Stomach smooth muscle (tissue), 2 donors: Measurements from ENCODE around the gene SLC40A1.

Experiments used
- H3K27ac ChIP-seq: one replicate; pipeline ENCODE4 v1.7.0; 2013; ENCODE audit warnings: mild to moderate bottlenecking, low read length, inconsistent platforms
- H3K27me3 ChIP-seq, 2 donors: one replicate each; pipeline ENCODE4 v1.7.0; 2013; ENCODE audit warnings: low read length in 2 of 2; ENCODE audit not compliant: insufficient read depth in 2 of 2, control insufficient read depth in 1 of 2
- H3K36me3 ChIP-seq, 2 donors: one replicate each; pipeline ENCODE4 v1.7.0; 2013; ENCODE audit warnings: low read length in 2 of 2; ENCODE audit not compliant: control insufficient read depth in 2 of 2, insufficient read depth in 2 of 2
- H3K4me1 ChIP-seq: one replicate; pipeline ENCODE4 v1.7.0; 2013; ENCODE audit warnings: low read length; ENCODE audit not compliant: control insufficient read depth, insufficient read depth
- H3K4me3 ChIP-seq, 2 donors: one replicate each; pipeline ENCODE4 v1.7.0; 2013; ENCODE audit warnings: low read length in 2 of 2
- H3K9ac ChIP-seq, 2 donors: one replicate each; pipeline ENCODE4 v1.7.0; 2013; ENCODE audit warnings: low read length in 2 of 2, mild to moderate bottlenecking in 1 of 2
- H3K9me3 ChIP-seq, 2 donors: one replicate each; pipeline ENCODE4 v1.7.0; 2013; ENCODE audit warnings: low read length in 2 of 2; ENCODE audit not compliant: control insufficient read depth in 2 of 2
- donor health status: healthy.
- donor health status: Pancreatic carcinoma.

SLC40A1 gene

GRCh38 chr2:189582140-189582808 is 1.7 kb upstream of the SLC40A1 start:
- Histone ChIP-seq H3K4me3 (peak overlapping the region; percentile 90 to 93), H3K27me3 (no peaks in the 10 kb centered on the region), H3K9me3 (no peaks in the 10 kb centered on the region), H3K27ac (peak overlapping the region; percentile 72), H3K36me3 (no peaks in the 10 kb centered on the region), H3K9ac (peak overlapping the region; percentile 79 to 85), H3K4me1 (peaks cover 9% of the 10 kb centered on the region)

GRCh38 chr2:189581354-189582139 is 961 bp upstream of the SLC40A1 start:
- Histone ChIP-seq H3K27me3 (no peaks in the 10 kb centered on the region), H3K9me3 (no peaks in the 10 kb centered on the region), H3K27ac (peak overlapping the region; percentile 72), H3K36me3 (no peaks in the 10 kb centered on the region), H3K4me3 (peak overlapping the region; percentile 90 to 93), H3K4me1 (peaks cover 9% of the 10 kb centered on the region), H3K9ac (peak overlapping the region; percentile 79 to 85)

GRCh38 chr2:189580241-189580651 is 340 bp downstream of the SLC40A1 start:
- Histone ChIP-seq H3K9ac (peak overlapping the region; percentile 77 to 85), H3K36me3 (peaks cover 0 to under 1% of the 10 kb centered on the region in 2 donors), H3K27me3 (no peaks in the 10 kb centered on the region), H3K4me3 (peak overlapping the region; percentile 90 to 93), H3K4me1 (peaks cover 12% of the 10 kb centered on the region), H3K27ac (peak overlapping the region; percentile 72), H3K9me3 (no peaks in the 10 kb centered on the region)

GRCh38 chr2:189579585-189580186 is 900 bp downstream of the SLC40A1 start:
- Histone ChIP-seq H3K36me3 (peaks cover 0 to 7% of the 10 kb centered on the region in 2 donors), H3K9ac (peak overlapping the region; percentile 77 to 85), H3K9me3 (no peaks in the 10 kb centered on the region), H3K4me1 (peaks cover 12% of the 10 kb centered on the region), H3K4me3 (peak overlapping the region; percentile 90 to 93), H3K27me3 (no peaks in the 10 kb centered on the region), H3K27ac (peak overlapping the region; percentile 72)

GRCh38 chr2:189578272-189578950 is 2.2 kb downstream of the SLC40A1 start:
- Histone ChIP-seq H3K36me3 (peaks cover under 1 to 8% of the 10 kb centered on the region in 2 donors), H3K9me3 (no peaks in the 10 kb centered on the region), H3K27ac (no peak overlapping the region), H3K4me1 (peaks cover 12% of the 10 kb centered on the region), H3K9ac (no peak overlapping the region), H3K4me3 (peak overlapping the region; percentile 9 to 45), H3K27me3 (no peaks in the 10 kb centered on the region)

GRCh38 chr2:189577121-189577520 is 3.5 kb downstream of the SLC40A1 start:
- H3K36me3 ChIP-seq: peaks cover 5 to 9% of the 10 kb centered on the region in 2 donors
- no peak overlapping the region for H3K27ac ChIP-seq
- H3K9me3 ChIP-seq: no peaks in the 10 kb centered on the region
- H3K27me3 ChIP-seq: no peaks in the 10 kb centered on the region
- peak overlapping the region; percentile 1 to 29 for H3K4me3 ChIP-seq
- peaks cover 12% of the 10 kb centered on the region for H3K4me1 ChIP-seq
- H3K9ac ChIP-seq: no peak overlapping the region

GRCh38 chr2:189576396-189576795 is 4.2 kb downstream of the SLC40A1 start:
- no peak overlapping the region for H3K4me3 ChIP-seq
- H3K9ac ChIP-seq: no peak overlapping the region
- no peak overlapping the region for H3K27ac ChIP-seq
- peaks cover 5% of the 10 kb centered on the region for H3K4me1 ChIP-seq
- H3K36me3 ChIP-seq: peaks cover 5 to 11% of the 10 kb centered on the region in 2 donors
- H3K27me3 ChIP-seq: no peaks in the 10 kb centered on the region
- no peaks in the 10 kb centered on the region for H3K9me3 ChIP-seq

- Histone ChIP-seq H3K27ac (no peak overlapping the region), H3K9me3 (no peaks in the 10 kb centered on the region), H3K9ac (no peak overlapping the region), H3K36me3 (peaks cover 9 to 15% of the 10 kb centered on the region in 2 donors), H3K27me3 (no peaks in the 10 kb centered on the region), H3K4me3 (no peak overlapping the region), H3K4me1 (peaks cover 3% of the 10 kb centered on the region)
Measured at GRCh38 chr2:189574793-189575475, 5.7 kb downstream of the SLC40A1 start.

GRCh38 chr2:189570570-189571031 is 10.0 kb downstream of the SLC40A1 start:
- Histone ChIP-seq H3K27me3 (no peaks in the 10 kb centered on the region), H3K9ac (no peak overlapping the region), H3K36me3 (peaks cover 9 to 25% of the 10 kb centered on the region in 2 donors), H3K9me3 (no peaks in the 10 kb centered on the region), H3K4me1 (peaks cover 5% of the 10 kb centered on the region), H3K27ac (no peak overlapping the region), H3K4me3 (no peak overlapping the region)
